Activated CD4-positive, alpha-beta T cell treated with anti-CD3 and anti-CD28 coated beads, Interleukin-2, amount 50 U/mL, for 1 hour (primary cell): ENCODE measurements around the gene CSMD2.
"Not testable (repeated sequence)": the region's sequence is repeated elsewhere in the genome, so short reads cannot be mapped to it uniquely, and the experiment has no call there.

Source experiments
- DNase-seq: peaks from one replicate; pipeline ENCODE4 v3.0.0-alpha.2; 2020

CSMD2 gene

DNA sequence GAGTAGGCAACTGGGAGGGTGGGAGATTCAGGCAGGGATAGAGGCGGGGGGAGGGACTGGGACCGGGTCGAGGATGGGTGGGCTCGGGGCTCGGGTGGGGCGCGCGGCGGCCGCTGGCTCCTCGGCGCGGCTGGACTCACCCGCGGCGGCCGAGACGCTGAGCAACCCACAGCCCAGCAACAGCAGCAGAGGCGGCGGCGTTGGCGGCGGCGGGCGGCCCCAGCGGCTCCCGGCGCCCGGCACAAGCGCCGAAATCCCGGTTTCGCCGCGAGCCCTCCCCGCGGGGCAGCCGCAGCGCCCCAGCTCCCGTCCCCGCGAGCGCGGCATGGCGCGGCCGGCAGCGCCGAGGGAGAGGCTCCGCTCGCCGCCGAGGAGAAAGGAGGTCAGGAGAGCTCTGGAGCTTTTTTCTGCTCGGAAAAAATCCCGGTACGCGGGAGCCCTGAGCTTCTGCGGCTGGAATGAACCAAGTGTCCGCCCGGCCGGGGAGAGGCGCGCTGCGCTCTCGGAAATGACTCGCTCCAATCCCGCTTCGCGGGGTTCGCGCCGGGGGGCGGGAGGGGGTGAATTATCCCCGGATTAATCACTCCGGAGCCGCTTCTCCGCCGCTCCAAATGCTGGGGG, at the start of gene CSMD2:
Gene CSMD2, minus strand, starts transcription at position 460 of the 621 bp plus-strand sequence. Its CDS starts 133 bp downstream, at position 327.
- no peak for DNase-seq

DNA sequence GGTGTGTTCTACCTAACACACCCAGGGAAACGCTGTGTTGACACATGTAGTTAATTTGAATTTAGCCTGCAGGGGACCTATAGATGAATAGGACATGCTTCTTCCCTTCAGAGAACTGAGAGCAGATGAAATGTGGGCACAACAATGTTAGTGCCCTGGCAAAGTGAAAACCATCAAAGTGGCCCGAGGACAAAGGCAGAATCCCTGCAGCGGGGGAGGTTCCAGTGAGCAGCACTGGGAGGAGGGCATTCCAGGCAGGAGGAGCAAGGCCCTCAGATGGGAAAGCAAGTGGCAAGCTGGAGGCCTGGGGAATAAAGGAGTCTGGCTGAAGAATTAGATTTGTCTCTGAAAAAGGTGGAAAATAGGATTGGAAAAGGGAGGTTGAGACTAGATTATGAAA, 48.9 kb upstream of the CSMD2 start:
- no peak for DNase-seq

DNA sequence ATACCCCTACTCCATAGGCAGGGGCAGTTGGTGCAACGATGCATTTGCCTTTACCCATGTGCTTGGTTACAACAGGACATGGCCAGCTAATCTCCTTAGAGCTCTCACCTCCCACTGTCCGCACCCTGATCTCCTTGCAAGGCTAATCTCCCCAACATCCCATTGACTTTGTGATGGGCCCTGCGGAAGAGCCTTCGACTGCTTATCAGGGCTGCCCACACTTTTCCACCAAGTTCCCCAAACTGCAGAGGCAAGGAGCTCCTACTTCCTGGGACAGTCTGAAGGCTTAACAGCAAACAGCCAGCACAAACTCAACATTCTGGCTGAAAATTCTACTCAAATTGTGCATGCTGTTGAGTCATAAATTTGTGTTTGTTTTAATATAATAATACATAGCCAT, 47.6 kb upstream of the CSMD2 start:
- DNase-seq, result no peak

DNA sequence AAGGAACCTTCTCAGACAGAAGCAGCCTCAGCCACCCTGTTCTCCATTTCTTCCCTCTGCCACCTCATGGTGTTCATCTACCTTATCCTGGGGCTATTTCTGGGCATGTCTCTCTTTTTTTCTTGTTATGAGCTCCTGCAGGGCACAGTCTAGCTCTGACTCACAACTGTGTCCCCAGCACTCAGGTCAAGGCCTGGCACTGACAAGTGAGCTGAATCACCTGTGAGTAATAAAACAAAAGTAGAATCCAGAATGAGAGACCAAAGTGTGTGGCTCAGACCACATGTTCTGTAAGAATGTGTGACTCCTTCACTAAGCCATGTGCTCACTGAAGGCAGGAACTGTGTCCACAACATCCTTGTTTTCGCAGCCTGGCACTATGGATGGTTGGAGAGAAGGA, 34.9 kb upstream of the CSMD2 start:
- no peak for DNase-seq

DNA sequence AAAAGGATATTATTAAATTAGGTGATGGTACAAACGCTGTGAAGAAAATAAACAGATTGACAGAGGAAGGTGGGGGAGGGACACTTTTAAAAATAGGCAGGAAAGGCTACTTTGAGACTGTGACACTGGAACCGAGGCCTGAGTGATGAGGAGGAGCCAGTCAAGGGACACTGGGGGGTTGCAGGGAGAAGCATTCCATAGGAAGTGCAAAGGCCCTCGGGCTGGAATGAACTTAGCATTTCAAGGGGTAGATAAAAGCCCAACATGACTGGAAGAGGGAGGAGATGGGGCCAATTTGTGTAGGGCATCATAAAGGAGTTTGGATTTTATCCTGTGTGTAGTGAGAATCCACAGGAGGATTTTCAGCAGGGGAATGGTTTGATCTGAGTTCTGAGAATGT, 27.6 kb upstream of the CSMD2 start:
- no peak for DNase-seq

DNA sequence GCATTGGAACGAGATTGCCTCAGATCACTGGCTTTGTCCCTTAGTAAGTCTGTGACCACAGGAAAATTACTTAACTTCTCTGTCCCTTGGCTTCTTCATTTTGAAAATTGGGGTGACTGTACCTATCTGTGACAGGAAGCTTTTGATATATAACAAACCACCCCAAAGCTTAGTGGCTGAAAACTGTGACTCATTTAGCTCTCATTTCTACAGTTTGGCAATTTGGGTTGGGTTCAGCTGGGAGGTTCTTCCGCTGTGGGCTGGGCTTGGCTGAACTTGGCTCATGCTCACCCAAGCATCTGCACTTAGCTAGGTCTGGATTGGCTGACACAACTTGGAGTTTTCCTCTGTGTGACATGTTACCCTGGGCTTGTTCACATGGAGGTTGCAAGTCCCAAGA, 25.7 kb upstream of the CSMD2 start:
- DNase-seq, result no peak

DNA sequence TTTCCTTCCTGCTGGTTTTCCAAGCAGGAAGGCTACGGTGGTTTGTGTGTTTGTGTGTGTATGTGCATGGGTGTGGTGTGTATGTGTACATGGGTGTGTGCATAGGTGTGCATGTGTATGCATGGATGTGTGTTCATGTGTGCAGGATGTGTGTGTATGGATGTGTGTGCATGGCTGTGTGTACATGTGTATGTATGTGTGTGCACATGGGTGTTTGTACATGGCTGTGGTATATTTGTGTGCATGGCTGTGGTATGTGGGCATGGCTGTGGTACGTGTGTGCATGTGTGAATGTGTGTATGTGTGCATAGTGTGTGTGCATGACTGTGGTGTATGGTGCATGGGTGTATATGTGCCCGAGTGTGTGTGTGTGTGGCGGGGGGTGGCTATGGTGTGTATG, 24.0 kb upstream of the CSMD2 start:
- no peak for DNase-seq

DNA sequence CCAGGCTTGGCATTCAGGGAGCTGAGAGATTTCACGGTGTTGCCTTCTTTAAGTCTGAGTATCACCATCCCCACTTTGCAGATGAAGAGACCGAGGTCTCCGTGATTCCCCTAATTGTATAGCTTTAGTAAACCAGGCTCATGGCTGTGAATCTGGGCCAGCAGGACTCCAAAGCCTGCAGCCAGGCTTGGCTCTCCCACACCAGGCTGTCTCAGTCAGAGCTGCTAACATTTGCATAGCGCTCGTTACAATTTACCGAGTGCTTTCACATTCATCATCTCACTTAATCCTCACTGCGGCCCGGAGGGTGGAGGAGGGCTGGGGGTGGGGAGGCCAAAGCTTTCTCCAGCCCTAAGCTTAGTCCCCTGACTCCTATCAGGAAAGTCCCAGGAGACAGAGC, 23.4 kb upstream of the CSMD2 start:
- DNase-seq, result no peak

DNA sequence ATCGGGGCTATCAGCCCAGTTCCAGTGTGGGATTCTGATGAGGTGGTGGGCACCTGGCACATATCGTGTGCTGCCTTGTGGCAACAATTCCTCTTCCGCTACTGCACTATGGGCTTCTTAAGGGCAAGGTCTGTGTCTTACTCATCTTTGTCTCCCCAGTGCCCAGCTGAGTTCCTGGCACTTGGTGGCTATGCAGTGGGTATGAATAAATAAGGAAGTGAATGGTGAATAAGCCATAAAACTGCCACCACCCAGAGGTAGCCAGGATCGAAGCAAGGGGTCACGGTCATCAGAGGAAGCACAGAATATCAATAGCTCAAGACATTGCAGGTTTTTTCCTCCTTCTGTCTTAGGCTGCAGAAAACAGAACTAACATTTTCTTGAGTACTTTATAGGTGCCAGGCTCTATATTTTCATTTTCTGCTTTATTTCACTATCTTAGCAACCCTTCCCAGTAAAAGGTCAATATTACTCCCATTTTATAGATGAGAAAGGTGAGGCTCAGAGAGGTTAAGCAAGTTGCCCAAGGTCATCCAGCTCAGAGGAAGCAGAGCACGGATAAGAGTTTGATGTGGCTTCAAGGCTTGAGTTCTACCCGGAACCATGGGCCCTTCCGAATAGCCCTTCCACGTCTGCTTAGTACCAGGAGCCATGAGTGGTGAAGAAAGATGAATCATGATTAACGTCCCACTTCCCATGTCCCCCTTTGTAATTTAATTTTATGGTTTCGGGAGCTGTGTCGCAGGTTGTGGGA, 21.9 kb upstream of the CSMD2 start:
- no peak for DNase-seq

DNA sequence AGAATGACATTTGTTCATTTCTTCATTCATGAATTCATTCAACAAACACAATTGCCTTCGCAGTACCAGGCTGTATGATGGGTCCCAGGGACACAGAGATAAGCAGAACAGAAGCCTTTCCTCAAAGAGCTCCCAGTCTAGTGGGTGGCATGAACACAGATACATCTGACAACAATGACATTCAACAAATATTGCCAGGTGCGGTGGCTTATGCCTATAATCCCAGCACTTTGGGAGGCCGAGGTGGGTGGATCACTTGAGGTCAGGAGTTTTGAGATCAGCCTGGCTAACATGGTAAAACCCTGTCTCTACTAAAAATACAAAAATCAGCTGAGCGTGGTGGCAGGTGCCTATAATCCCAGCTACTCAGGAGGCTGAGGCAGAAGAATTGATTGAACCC, 18.4 kb upstream of the CSMD2 start:
- DNase-seq, result not testable (repeated sequence)

DNA sequence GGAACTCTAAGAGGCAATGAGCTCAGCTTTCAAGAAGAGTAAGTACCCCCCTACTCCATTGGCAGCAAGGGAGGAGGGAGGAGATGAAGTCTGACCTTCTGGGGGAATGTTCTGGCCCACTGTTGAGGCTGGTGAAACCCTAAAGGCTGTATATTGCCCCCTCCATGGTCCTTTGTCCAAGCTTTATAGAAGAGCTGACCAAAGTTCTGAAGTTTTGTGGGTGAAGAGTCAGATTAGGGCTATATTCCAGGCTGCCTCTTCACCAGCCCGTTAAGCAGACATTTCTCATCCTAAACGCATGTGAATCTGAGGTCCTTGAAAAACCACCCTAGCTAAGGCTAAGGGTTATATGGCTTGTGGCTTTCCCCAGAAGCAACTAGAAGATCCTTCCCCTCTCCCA, 13.0 kb upstream of the CSMD2 start:
- DNase-seq, result no peak

DNA sequence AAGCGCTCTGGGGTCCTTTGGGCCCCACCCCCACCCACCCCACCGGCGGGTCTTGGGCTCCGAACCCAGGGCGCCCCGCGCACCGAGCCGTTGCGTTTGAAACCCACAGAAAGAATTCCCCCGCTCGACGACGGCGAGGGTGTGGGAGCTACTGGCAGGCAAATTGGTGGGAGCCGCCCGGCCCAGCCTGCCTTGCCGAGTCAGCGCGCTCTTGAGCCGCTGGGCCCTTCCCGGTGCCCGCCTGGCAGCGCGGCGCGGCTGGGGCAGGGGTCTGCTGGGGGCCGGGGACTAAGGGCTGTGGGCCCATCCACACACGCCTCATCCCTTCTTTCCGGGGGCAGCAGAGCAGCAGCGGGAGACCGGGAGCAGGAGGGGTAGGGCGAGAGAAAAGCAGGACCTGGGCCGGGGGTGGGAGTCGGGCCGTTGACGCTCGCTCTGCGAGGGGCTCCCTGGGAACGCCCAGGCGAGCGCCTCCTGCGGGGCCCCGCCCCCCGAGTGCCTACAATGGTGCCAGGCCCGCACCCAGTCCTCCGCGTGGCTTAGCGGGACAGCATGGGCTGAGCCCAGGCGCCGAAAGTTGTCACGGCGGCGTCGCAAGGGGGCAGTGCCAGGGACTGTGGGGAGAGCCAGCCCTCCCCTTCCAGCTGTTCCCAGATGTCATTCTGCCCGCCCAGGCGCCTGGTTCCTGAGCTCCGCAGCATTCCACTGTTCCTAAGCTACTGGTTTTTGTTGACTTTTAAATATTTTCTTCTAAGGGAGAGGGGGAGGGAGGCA, 12.0 kb upstream of the CSMD2 start, which contains the start of gene C1orf94:
Gene C1orf94, plus strand, starts transcription at position 78 of the 774 bp plus-strand sequence. CDS start 883 bp downstream, outside the sequence.
- DNase-seq, result no peak

DNA sequence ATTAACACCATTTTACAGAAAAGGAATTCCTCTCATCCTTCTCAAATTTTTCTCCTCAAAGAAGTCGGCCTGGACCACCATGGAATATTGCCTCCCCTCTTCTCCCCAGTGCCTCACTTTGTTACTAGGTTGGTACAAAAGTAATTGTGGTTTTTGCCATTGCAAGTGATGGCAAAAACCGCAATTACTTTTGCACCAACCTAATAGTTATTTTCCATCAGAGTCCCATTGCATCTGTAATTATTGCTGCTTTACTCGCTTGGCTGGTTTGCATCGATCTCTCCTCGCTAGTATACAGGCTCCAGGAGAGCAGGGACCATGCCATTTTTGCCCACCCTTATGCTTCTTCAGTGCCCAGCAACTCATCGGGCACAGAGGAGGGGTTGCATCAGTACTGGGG, 10.7 kb upstream of the CSMD2 start:
- no peak for DNase-seq

DNA sequence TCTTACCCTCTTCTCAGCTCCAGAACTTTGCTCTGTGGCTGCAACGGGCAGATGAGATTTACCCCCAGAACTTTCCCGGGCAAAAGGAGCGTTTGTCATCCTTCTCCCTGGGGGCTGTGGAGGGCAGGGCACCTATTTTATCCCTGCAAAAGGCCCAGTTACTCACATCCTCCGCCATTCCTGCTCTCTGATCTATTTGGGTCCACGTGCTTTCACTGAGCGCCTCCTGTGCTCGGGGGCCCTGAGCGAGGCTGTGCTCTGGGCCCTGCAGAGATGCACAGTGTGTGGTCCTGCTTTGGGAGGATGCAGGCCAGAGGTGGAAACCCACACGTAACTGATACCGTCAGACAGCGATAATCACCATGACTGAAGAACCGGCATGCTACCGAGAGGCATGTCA, 2.4 kb upstream of the CSMD2 start:
- DNase-seq, result no peak

DNA sequence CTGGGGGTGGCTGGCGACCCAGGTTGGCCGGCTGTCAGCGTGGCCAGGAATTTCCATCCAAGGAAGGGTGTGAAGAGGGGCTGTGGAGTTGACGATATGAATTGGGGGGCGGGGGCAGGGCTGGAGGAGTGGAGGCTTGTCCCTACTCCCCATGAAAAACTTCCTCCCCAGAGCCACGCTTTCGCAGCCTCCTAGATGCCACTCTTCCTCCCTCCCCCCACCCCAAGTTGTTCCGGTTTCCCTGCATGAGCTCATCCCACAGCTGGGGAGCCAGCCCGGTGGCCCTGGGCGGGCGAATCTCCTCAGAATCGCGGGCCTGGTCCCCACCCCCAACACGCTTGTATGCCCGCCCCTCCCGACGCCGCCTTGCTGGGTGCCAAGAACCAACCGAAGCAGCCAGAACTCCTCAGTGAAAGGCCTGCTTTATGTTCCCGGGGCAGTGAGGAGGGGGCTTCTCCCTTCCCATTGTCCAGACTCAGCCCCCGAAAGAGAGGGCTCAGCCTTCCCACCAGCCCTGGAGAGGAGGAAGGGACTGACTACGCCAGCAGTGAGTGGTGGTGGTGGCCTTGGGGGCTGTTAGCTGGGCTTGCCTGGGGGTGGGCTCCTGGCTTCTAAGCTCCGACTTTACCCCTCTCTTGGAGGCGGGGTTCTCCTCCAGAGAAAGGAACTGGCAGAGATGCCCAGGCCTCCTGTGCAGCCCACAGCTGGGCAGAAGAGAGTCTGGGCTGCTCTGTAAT, 1.8 kb upstream of the CSMD2 start:
- DNase-seq, result no peak

DNA sequence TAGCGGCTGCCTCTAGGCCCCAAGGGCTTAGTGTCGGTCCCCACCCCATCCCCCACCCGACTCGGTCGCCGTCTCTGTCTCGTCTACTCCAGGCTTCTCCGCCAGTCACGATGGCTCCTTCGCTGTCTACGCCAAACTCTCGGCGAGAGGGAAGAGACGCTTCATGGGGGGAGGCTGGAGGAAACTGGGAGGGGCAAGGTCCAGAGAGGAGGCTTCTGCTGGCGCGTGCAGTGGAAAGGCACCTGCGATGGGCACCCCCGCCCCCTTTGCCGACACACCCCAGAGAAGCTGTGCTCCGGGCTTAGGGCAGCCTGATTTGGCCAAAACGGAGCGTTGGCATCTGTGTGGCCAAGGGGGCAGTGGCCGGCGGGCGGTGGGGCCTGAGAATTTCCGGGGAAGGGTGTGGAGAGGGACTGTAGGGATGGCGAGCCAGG, 1.2 kb upstream of the CSMD2 start:
- no peak for DNase-seq

DNA sequence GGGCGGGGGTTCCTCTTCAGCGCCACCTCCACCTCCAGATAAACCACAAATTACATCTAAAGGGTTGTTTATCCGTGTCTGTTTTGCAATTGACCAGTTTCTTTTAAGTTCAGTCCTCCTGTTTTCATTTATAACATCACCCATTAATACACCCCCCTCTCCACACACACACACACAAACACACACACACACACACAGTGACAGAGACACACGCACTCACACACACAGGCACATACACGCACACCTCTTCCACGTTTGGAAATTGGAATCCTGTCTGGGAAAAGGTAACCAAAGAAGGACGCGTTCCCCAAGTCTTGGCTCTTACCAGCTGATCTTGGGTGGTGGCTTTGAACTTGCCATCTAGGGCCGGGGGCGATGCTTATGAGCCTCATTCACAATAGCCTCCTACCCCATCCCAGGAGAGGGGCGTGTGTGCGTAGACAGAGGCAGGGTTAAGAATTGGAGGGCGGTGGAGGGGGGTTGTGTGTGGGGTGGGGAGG, 442 bp upstream of the CSMD2 start:
- DNase-seq, result no peak

DNA sequence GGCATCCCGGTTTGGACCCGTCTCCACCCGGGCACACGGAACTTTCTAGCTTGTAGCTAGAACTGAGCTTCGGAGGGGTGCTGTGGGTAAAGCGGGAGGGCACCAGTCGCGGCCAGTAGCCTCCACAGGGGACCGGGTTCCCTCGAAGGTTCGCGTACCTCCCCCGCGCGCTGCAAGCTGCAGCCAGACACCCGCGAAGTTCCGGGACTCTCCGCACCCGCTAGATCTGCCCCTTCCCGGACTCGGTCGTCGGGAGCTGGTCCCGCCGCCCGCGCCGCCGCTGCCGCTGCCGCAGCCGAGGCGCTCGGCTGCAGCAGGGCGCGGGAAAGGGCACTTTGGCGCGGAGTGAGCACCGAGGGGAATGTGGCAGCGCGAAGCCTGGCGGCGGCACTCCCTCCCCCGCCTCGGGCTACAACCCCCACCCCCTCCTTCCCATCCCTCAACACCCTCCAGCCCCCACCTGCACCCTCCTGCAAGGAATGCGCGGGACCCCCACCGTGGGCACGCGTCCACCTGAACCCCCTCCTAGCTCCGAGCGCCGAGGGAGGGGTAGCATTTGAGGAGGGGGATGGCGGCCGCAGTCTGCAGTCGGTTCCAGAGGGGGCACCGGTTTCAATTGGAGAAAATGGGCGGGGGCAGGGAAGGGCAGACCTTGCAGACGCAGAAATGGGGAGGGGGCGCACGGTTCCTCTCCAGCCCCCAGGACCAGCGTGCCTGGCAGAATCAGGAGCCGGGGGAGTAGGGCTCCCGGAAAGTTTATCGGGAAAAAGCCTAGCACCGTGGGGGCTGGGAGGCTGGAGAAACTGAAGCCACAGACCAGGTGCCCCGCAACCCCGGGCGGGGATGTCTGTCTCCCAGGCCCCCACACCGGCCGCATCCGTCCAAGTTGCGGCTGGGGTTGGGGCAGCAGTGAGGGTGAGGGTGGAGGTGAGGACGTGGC, 968 bp downstream of the CSMD2 start:
- no peak for DNase-seq

DNA sequence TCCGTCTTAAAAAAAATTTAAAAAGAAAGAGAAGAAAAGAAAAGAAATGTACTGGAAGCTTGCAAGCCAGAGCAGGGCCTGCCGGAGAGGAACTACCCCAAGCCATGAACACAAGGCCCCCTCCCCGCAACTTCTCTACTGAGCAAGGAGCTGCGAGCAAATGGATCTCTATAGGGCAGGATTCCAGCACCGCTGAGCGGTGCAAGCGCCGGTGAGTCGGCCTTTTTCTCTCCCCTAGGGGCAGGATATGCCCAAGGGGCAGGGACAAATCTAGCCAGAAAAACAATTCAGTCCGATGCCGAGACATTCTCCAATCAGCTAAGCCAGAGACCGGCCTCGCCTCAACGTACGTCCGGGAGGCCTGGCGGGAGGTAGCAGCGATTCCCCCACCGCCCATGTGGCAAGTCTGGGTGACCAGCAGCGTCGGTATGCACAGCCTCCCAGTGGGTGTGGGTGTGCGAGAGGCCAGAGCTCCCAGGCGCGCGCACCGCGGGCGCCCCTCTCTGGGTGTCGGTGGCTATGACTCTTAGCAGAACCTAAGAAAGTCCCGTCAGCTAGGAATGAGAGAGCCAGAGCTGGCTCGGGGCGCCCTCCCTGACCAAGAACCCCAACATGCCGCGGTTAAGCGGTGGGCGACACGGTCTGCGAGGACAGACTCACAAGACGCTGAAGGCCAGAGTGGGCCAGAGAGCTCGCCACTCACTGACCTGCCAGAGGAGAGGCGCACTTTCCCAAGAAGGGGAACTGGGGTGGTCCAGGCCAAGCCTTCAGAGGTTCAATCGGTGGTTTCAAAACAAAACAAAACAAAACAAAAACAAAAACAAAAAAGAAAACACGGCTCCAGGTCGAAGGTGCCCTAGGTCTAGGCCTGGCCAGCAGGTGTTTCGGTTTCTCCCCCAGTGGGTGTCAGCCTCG, 1.9 kb downstream of the CSMD2 start:
- no peak for DNase-seq

DNA sequence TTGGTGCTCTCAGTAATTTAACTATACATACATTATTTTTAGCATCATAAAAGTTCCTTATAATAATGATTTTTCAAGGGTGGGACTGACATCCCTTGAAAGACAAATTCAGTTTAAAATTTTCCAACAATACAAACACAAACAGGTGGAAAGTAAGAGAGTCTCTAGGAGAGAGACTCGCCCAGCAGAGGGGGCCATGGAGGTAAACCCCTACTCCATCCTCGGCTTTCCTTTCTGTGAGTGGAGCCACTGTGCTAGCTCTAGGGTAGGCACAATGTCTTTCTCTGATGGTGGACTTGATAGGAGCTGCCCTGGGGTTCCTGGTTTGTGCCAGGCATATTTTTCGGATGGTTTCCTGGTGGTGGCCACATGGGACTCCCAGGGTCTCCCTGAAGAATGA, 8.3 kb downstream of the CSMD2 start:
- DNase-seq, result no peak

DNA sequence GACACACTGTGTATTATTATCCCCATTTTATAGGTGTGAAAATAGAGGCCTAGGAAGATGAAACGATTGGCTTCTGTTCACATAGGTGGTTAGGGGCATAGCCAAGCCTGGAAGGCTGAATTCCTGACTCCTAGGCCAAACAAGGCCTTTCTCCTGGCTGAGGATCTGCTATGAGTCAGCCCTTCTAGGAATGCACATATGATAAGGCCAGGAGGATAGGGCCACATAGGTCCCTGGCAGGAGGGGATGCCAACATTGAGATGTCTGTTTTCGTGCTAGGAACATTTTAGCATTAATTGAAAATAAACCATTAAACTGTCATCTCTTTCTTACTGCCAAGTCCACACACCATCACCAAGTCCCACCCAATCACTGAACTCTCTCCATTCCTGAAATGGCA, 9.2 kb downstream of the CSMD2 start:
- DNase-seq, result no peak
